ENCODE data around the gene QPRT.

GRCh38 chr16:29742683-29743275 is 63.8 kb downstream of the QPRT start:
- no peak for TF ChIP-seq CTCF (IDR thresholded peaks at IDR 0.05; ENCODE audit: insufficient read depth, low read depth, low read length)
- no peak for TF ChIP-seq EZH2 (IDR thresholded peaks at IDR 0.05; ENCODE audit: insufficient read depth, low read length)
